GM19468 (cell line): ENCODE results near the gene USP10.

Experiments
- ATAC-seq: cut with Tn5 transposase; IDR thresholded peaks from one replicate; pipeline ENCODE4 v1.9.1; 2021; ENCODE audit warnings: mild to moderate bottlenecking, moderate library complexity, moderate number of reproducible peaks; ENCODE audit not compliant: unreplicated experiment; ENCODE audit errors: extremely low read depth

USP10 gene

GRCh38 chr16:84817206-84817605 is 117.4 kb downstream of the USP10 start:
- no peak for ATAC-seq

GRCh38 chr16:84817613-84818012 is 117.8 kb downstream of the USP10 start:
- no peak for ATAC-seq

DNA sequence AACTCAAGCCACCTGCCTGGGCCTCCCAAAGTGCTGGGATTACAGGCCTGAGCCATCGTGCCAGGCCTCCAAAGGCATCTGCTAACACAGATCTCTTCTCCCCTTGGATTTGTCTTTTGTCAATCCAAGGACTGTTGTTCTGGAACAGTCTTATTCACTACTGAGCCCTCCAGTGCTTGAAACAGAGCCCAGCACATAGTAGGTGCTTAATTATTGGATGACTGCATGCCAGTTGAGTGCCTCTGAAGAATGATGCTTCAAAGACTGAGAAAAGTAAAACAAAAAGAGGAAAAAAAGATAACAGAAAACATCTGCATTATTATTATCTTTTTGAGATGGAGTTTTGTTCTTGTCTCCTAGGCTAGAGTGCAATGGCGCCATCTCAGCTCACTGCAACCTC is 118.3 kb downstream of the USP10 start:
- no peak for ATAC-seq

GRCh38 chr16:84818989-84819643 is 119.3 kb downstream of the USP10 start:
- ATAC-seq, result no peak

- no peak for ATAC-seq
These were observed 120.0 kb downstream of the USP10 start, which contains the start of gene CRISPLD2 for GRCh38 chr16:84819644-84820304. TSS of gene CRISPLD2 (plus strand) at chr16:84819985. CDS start at chr16:84838496, 18,511 bp downstream.

DNA sequence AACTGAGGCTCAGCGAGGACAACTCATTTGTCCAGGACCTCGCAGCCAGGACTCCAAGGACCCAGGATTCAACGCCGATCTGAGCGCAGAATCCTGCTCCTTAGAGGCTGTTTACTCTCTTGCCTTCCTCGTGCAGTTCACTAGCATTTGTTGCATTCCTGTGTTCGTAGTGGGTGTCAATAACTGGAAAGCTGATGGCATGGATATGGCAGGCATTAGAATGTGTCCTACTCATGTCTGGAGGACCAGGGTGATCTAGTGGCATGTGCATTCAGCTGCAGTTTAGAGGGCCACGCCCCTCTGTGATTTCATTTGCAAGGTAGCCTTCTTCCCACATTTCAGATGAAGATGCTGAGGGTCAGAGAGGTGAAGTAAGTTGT is 120.5 kb downstream of the USP10 start:
- ATAC-seq, result no peak

DNA sequence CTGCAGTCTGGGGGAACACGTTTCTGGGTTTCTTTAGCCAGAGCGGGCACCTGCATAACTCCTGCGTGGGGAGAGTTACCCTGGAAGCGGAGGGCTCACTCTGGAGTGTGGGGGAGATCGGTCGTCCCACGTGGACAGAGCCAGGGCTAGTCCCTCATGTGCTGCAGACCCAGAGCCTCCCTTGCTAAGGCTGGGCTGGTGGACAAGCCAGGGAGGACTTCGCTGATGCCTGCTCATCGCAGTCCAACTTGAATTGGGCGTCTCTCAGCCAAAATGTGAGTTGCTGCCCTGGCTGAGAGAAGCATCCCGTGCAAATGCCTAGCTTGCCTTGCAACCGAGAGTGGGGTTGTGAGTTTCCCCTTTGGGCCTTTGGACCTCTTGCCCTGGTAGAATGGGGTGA is 121.0 kb downstream of the USP10 start:
- ATAC-seq, result no peak

- ATAC-seq, result no peak
These were observed 121.4 kb downstream of the USP10 start for GRCh38 chr16:84821179-84821578.

DNA sequence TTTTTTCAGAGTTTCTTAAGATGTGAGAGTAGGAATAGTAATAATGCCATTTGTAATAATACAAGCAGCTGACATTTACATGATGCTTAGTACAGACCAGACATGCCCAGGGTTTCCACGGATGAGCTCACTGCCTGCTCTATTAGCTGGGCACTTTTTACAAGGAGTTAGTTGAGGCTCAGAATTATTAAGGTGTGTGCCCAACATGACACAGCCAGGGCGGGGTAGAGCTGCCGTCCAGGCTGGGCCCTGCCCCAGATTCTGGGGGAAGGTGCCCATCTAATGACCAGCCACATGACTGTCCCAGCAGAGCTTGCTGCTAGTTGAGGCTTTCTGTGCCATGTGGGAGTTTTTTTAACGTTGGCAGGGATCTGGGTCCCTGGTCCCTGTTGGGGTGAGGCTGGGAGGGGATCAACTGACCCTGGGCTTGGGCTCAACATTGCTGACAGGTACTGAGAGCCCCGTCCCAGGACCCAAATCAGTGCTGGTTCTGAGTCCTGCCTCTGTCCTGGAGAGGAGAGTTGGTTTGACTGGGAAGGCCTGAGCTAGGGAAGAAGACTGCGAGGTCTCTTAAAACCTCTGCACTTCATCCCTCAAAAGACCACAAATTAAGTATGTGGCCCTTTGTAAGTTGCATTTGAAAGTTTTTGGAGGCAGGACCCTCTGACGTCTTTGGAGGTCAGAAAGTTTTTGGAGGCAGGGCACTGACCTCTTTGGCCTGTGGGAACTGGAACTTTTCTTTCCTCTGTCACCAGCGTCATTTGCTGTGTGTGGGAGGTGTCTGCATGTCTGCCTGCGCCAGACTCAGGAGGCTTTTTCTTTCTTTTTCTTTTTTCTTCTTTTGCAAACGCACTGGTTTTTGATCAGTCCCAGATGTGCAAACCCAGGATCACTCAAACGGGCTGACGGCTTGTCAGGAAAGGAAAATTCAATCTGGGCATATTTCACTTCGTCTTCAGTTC is 122.2 kb downstream of the USP10 start:
- no peak for ATAC-seq

GRCh38 chr16:84822990-84823389 is 123.2 kb downstream of the USP10 start:
- ATAC-seq, result no peak

GRCh38 chr16:84823484-84823883 is 123.7 kb downstream of the USP10 start:
- ATAC-seq, result no peak

- ATAC-seq, result no peak
These were observed 124.1 kb downstream of the USP10 start for GRCh38 chr16:84823926-84824325.

GRCh38 chr16:84825896-84826557 is 126.2 kb downstream of the USP10 start:
- ATAC-seq, result no peak

DNA sequence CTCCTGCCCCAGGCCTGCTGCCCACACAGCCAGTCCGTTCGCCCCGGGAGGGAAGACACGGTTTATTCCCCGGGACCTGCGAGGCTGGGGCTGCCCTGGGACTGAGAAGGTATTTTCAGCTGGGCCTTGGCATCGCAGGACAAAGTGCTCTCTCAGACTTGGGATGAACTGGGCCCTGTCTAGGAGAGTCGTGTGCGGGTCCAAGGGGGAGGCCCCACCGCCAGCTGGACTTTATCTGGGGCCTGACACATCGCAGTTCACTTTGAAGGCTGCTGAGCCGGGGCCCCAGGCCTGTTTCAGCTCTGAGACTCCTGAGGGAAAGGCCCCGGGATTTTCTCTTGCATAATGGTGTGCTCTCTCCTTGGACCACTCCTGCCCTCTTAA is 126.8 kb downstream of the USP10 start:
- ATAC-seq, result no peak

DNA sequence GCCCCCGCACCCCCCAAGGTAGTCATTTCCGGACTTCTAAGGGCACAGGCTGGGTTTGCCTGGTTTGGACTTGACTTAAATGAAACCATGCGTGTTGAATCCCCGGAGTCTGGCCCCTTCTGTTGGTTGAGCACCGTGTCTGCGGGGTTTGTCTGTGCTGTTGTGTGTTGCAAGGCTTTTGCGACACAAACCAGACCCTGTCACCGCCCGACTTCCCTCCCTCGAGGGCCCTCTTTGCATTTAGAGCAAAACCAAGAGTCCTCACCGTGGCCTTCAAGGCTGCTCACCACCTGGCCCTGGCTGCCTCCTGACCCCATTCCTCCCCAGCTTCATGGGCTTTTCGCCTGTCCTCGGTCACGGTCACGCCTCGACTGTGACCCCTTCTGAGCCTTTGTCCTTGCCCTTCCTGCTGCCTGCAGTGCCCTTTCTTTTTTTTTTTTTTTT is 127.4 kb downstream of the USP10 start:
- no peak for ATAC-seq

DNA sequence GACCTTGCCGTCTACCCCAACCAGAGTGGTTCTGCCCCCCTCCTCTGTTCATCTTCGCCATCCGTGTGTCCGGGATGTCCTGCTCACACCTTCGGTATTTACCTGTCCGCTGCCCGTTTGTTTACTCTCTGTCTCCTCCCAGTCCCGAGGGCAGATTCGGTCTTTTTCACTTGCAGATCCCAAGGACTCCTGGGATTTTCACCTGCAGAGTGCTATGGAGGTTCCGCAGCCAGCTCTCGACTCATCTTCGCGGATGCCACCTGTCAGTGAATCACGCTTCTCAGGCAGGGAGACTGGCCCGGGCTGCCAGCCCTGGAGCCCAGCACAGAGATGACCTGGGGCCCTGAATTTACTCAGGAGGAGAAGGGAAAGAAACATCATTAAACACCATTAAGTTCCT is 128.1 kb downstream of the USP10 start:
- no peak for ATAC-seq

DNA sequence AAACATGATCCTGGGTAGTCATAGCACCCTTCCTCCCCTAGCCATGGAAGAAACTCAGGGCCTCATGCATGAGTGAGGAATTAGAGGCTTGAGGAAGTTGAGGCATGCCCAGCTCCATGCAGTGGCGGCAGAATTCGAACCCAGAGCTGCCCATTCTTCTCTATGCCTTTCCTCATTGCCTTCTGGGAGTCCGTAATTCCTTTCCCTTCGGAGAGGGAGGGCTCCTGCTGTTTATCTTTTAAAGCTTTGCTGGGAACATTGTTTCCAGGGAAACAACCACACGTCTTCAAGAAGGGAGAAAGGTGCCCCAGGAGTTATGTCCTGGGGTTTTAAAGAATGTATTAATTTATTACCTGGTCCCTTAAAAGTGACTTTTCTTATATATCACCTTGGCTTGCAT is 128.5 kb downstream of the USP10 start:
- ATAC-seq, result no peak
